GM21367 (cell line): ENCODE results near the gene SEL1L2.
"Not testable (repeated sequence)": the region's sequence is repeated elsewhere in the genome, so short reads cannot be mapped to it uniquely, and the experiment has no call there.

Experiments used
- ATAC-seq: cut with Tn5 transposase; IDR thresholded peaks from one replicate; pipeline ENCODE4 v1.9.1; 2021; ENCODE audit not compliant: unreplicated experiment

Gene SEL1L2

GRCh38 chr20:13990465-13990864, at the start of gene SEL1L2:
Gene SEL1L2 (minus strand): TSS chr20:13990614. CDS start chr20:13990534, 80 bp downstream.
- ATAC-seq = no peak

GRCh38 chr20:14036567-14036966, 46.2 kb upstream of the SEL1L2 start:
- ATAC-seq = no peak

GRCh38 chr20:14033310-14033709, 42.9 kb upstream of the SEL1L2 start:
- no peak for ATAC-seq

- no peak for ATAC-seq
Observed at GRCh38 chr20:14030991-14031390, 40.6 kb upstream of the SEL1L2 start.

GRCh38 chr20:14012671-14013070, 22.3 kb upstream of the SEL1L2 start:
- no peak for ATAC-seq

- no peak for ATAC-seq
Observed at GRCh38 chr20:14009208-14009607, 18.8 kb upstream of the SEL1L2 start.

- ATAC-seq = no peak
Observed at GRCh38 chr20:14005996-14006395, 15.6 kb upstream of the SEL1L2 start.

GRCh38 chr20:14000917-14001316, 10.5 kb upstream of the SEL1L2 start:
- no peak for ATAC-seq

GRCh38 chr20:13996265-13996664, 5.9 kb upstream of the SEL1L2 start:
- ATAC-seq = no peak

- ATAC-seq = no peak
Observed at GRCh38 chr20:13995841-13996240, 5.4 kb upstream of the SEL1L2 start.

- no peak for ATAC-seq
Observed at GRCh38 chr20:13995086-13995665, 4.8 kb upstream of the SEL1L2 start, which contains the start of gene MACROD2. Gene MACROD2 (plus strand): TSS chr20:13995516.

- not testable (repeated sequence) for ATAC-seq
Observed at GRCh38 chr20:13991955-13992354, 1.5 kb upstream of the SEL1L2 start.

- ATAC-seq = no peak
Observed at GRCh38 chr20:13991311-13991710, 897 bp upstream of the SEL1L2 start.

- ATAC-seq = no peak
Observed at GRCh38 chr20:13984211-13984610, 6.2 kb downstream of the SEL1L2 start.

GRCh38 chr20:13960525-13960924, 29.9 kb downstream of the SEL1L2 start:
- no peak for ATAC-seq

- no peak for ATAC-seq
Observed at GRCh38 chr20:13960119-13960518, 30.3 kb downstream of the SEL1L2 start.

- no peak for ATAC-seq
Observed at GRCh38 chr20:13953227-13953626, 37.2 kb downstream of the SEL1L2 start.

GRCh38 chr20:13947719-13948118, 42.7 kb downstream of the SEL1L2 start:
- ATAC-seq = no peak

- ATAC-seq = no peak
Observed at GRCh38 chr20:13941031-13941430, 49.4 kb downstream of the SEL1L2 start.

- ATAC-seq = no peak
Observed at GRCh38 chr20:13936781-13937576, 53.4 kb downstream of the SEL1L2 start.

- no peak for ATAC-seq
Observed at GRCh38 chr20:13934992-13935894, 55.2 kb downstream of the SEL1L2 start.
